Suprapubic skin (tissue), 4 donors: Measurements from ENCODE around the gene IGSF11. TPM values are rescaled to one million over a fixed set of nuclear protein-coding genes. Genes with fewer than 3 reads are reported as not detected.

Source experiments
- DNase-seq, 2 donors: peaks; one replicate each; pipeline ENCODE4 v3.0.0-alpha.2; 2019; ENCODE audit warnings: low spot score in 2 of 2
- H3K27ac ChIP-seq: fragments of 200-600 bp; sonication (generic); one replicate; pipeline ENCODE4 v1.5.1; 2019
- H3K27me3 ChIP-seq: fragments of 200-600 bp; sonication (generic); one replicate; pipeline ENCODE4 v1.5.1; 2019
- H3K36me3 ChIP-seq: fragments of 200-600 bp; sonication (generic); one replicate; pipeline ENCODE4 v1.5.1; 2019
- H3K4me1 ChIP-seq: fragments of 200-600 bp; sonication (generic); one replicate; pipeline ENCODE4 v1.5.1; 2019
- H3K4me3 ChIP-seq: fragments of 200-600 bp; sonication (generic); one replicate; pipeline ENCODE4 v1.5.1; 2019; ENCODE audit warnings: mild to moderate bottlenecking
- H3K9me3 ChIP-seq: fragments of 200-600 bp; sonication (generic); one replicate; pipeline ENCODE4 v1.5.1; 2019
- CTCF ChIP-seq, 2 donors: fragments of 200-600 bp in 1 of 2; fragments of 450-650 bp in 1 of 2; sonication (generic) in 1 of 2; IDR thresholded peaks; one replicate each; pipeline ENCODE4 v1.5.1; 2016 to 2019; ENCODE audit warnings: antibody characterized with exemption in 2 of 2, mild to moderate bottlenecking in 1 of 2, moderate library complexity in 1 of 2
- EP300 ChIP-seq: sonication (generic); formaldehyde crosslinking; IDR thresholded peaks from one replicate; pipeline ENCODE4 v1.6.1; 2017; ENCODE audit warnings: antibody characterized with exemption
- POLR2A ChIP-seq, 2 donors: fragments of 450-650 bp; IDR thresholded peaks; one replicate each; pipeline ENCODE4 v1.6.1; 2017; ENCODE audit warnings: antibody characterized with exemption in 2 of 2, mild to moderate bottlenecking in 2 of 2, moderate library complexity in 2 of 2
- POLR2AphosphoS5 ChIP-seq, 3 donors: sonication (generic); formaldehyde crosslinking; IDR thresholded peaks; one replicate each; pipeline ENCODE4 v1.6.1; 2017; ENCODE audit warnings: antibody characterized with exemption in 3 of 3
- WGBS: methylation state at CpG from one replicate; pipeline ENCODE4 v1.1.5; 2018; 5-methylcytosine and 5-hydroxymethylcytosine counted together
- total RNA-seq, 4 donors: library from RNA; depleted of rRNA; stranded (reverse); fragments of >200 nt; gene quantifications; one replicate each; pipeline ENCODE4 v1.1.0, GENCODE V29; 2016

Gene IGSF11
- total RNA-seq, 4 donors from 2014 or later = 1.9 to 9.6 (median 2.0) TPM

GRCh38 chr3:118966700-118967099 is 67.9 kb downstream of the IGSF11 start:
- DNase-seq = no peak
- Histone ChIP-seq H3K4me3 (no peak overlapping the region), H3K9me3 (no peaks in the 10 kb centered on the region), H3K27me3 (no peaks in the 10 kb centered on the region), H3K36me3 (no peaks in the 10 kb centered on the region), H3K4me1 (no peaks in the 10 kb centered on the region), H3K27ac (no peak overlapping the region)
- WGBS = 71% methylated on average over 2 of the region's 2 CpGs
- no peak for TF ChIP-seq POLR2A (IDR thresholded peaks at IDR 0.05)
- TF ChIP-seq POLR2AphosphoS5 (IDR thresholded peaks at IDR 0.05) = no peak
- TF ChIP-seq EP300 = no peak
- TF ChIP-seq CTCF (IDR thresholded peaks at IDR 0.05) = no peak

DNA sequence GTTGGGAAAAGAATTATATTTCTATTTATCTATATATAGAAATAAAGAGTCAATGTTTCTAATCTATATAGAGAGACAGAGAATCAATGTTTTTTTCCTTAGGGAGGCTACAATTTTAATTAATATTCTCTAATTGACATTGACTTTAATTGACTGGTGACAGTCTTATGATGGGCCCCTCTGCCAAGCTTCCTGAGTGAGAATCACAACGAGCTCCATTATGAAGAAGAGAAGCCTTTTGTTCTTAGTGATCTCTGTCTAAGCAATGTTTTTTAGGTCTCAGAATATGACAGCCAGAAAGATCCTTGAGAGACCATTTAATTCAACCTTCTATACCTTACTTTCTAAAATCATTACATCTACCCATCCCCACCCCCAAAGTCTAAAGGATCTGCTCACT is 70.9 kb downstream of the IGSF11 start:
- H3K27ac ChIP-seq = no peak overlapping the region
- no peak for TF ChIP-seq EP300
- TF ChIP-seq POLR2A (IDR thresholded peaks at IDR 0.05) = no peak
- no peak for TF ChIP-seq POLR2AphosphoS5 (IDR thresholded peaks at IDR 0.05)
- no peak for TF ChIP-seq CTCF (IDR thresholded peaks at IDR 0.05)
- DNase-seq = no peak
- H3K4me1 ChIP-seq = no peaks in the 10 kb centered on the region
- no peak overlapping the region for H3K4me3 ChIP-seq
- H3K36me3 ChIP-seq = no peaks in the 10 kb centered on the region
- no peaks in the 10 kb centered on the region for H3K27me3 ChIP-seq
- H3K9me3 ChIP-seq = no peaks in the 10 kb centered on the region
- 73% methylated on average over 1 of the region's 1 CpG for WGBS

GRCh38 chr3:118960876-118961450 is 73.7 kb downstream of the IGSF11 start:
- H3K4me3 ChIP-seq = no peak overlapping the region
- no peaks in the 10 kb centered on the region for H3K36me3 ChIP-seq
- 97% methylated on average over 2 of the region's 2 CpGs for WGBS
- no peaks in the 10 kb centered on the region for H3K9me3 ChIP-seq
- no peak overlapping the region for H3K27ac ChIP-seq
- no peak for DNase-seq
- H3K4me1 ChIP-seq = no peaks in the 10 kb centered on the region
- no peak for TF ChIP-seq EP300
- TF ChIP-seq POLR2A (IDR thresholded peaks at IDR 0.05) = no peak
- TF ChIP-seq POLR2AphosphoS5 (IDR thresholded peaks at IDR 0.05) = no peak
- no peak for TF ChIP-seq CTCF (IDR thresholded peaks at IDR 0.05)
- H3K27me3 ChIP-seq = no peaks in the 10 kb centered on the region

DNA sequence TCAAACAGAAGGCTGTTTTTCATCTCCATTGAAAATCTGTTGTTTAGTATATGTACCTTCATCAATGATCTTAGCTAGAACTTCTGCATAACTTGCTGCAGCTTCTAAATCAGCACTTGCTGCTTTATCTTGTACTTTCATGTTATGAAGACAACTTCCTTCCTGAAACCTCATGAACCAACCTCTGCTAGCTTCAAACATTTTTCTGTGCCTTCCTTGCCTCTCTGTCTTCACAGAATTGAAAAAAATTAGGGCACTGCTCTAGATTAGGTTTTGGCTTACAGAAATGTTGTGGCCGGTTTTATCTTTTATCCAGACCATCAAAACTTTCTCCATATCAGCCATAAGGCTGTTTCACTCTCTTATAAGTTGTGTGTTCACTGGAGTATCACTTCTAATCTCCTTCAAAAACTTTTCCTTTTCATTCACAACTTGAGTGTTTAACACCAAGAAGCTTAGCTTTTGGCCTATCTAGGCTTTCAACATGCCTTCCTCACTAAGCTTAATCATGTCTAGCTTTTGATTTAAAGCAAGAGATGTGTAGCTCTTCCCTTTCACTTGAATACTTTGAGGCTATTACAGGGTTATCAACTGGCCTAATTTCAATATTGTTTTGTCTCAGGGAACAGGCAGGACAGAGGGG is 78.6 kb downstream of the IGSF11 start:
- Histone ChIP-seq H3K27me3 (no peaks in the 10 kb centered on the region), H3K36me3 (no peaks in the 10 kb centered on the region), H3K4me3 (no peak overlapping the region), H3K27ac (no peak overlapping the region), H3K9me3 (no peaks in the 10 kb centered on the region), H3K4me1 (no peaks in the 10 kb centered on the region)
- DNase-seq = no peak
- TF ChIP-seq POLR2AphosphoS5 (IDR thresholded peaks at IDR 0.05) (no peak), CTCF (IDR thresholded peaks at IDR 0.05) (no peak), POLR2A (IDR thresholded peaks at IDR 0.05) (no peak), EP300 (no peak)
- WGBS = 82% methylated on average over 1 of the region's 1 CpG

GRCh38 chr3:118951089-118951488 is 83.6 kb downstream of the IGSF11 start:
- TF ChIP-seq EP300 (no peak), POLR2AphosphoS5 (IDR thresholded peaks at IDR 0.05) (no peak), POLR2A (IDR thresholded peaks at IDR 0.05) (no peak), CTCF (IDR thresholded peaks at IDR 0.05) (no peak)
- Histone ChIP-seq H3K4me1 (no peaks in the 10 kb centered on the region), H3K27me3 (no peaks in the 10 kb centered on the region), H3K36me3 (no peaks in the 10 kb centered on the region), H3K27ac (no peak overlapping the region), H3K9me3 (no peaks in the 10 kb centered on the region), H3K4me3 (no peak overlapping the region)
- DNase-seq = no peak
